G401 (cell line): Measurements from ENCODE around the gene SCN3A. TPM values are rescaled to one million over a fixed set of nuclear protein-coding genes. Genes with fewer than 3 reads are reported as not detected.

Experiments
- DNase-seq: peaks from one replicate; pipeline ENCODE4 v3.0.0-alpha.2; 2015; ENCODE audit warnings: low spot score
- in situ Hi-C: cut with HindIII; loops from 2 replicates; pipeline ENCODE4 v1.10.0; 2016; ENCODE audit warnings: low sequenced_read_pairs, mixed read lengths
- total RNA-seq: library from RNA; depleted of rRNA; stranded (reverse); fragments of >200 nt; shearing (Covaris generic); gene quantifications from 2 replicates; pipeline ENCODE4 v1.2.3, GENCODE V29; 2014

The SCN3A gene
- total RNA-seq, 1 experiment from 2014 or later, result not detected

DNA sequence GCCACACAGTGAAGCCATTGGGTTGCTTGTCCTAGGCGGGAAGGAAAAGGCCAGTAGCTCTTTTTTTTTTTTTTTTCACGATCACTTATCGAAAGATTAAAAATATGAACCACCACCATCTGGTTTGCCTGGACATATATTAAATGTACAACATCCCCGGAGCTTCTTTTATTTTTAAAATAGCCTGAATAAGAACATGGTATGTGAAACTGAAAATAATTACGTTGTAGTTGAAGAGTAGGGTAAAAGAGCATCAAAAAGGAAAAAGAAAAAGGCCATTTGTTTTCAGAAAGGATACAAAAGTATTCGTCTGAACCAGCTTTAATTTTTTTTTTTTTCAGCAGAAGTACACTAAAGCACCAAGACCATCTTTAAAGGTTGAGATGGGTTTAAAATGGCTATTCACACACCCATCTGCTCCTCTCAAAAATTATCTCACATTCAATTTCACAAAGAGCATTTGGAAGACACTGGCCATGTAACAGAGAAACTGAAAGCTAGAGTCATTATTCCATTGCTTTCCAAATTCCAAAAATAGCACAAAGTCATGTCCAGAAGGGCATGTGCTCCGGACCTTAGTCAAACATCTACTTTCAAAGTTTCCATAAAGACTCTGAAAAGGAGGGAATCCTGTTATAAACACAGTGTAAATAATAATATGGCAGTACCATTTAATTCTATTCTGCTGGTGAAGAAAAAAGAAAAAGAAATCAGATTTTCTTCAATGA, 82.9 kb downstream of the SCN3A start:
- DNase-seq, result no peak
- in situ Hi-C loops, result no loop called here

DNA sequence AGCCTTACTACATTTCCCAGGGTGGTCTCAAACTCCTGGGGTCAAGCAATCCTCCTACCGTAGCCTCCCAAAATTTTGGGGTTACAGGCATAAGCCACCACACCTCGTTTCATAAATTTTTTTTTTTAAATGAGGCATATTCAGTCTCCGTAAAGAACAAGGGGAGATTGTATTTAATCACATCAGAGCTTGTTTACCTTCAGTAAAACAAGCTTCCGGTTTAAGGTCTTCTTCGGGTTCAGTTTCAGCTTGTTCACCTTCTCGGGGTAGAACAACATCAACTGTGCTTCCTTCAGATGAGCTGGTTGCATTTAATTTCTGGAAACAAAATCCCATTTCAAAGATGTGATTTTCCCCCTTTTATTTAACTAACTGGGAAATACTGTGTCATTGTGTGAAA, 88.6 kb downstream of the SCN3A start:
- in situ Hi-C loops, result no loop called here

GRCh38 chr2:165114346-165114939, 89.4 kb downstream of the SCN3A start:
- DNase-seq, result no peak

More for the DNA sequence above, 88.6 kb downstream of the SCN3A start:
- DNase-seq, result no peak

GRCh38 chr2:165113414-165113813, 90.4 kb downstream of the SCN3A start:
- no peak for DNase-seq
- in situ Hi-C loops, result no loop called here

More at GRCh38 chr2:165114346-165114939, 89.4 kb downstream of the SCN3A start:
- in situ Hi-C loops, result no loop called here

DNA sequence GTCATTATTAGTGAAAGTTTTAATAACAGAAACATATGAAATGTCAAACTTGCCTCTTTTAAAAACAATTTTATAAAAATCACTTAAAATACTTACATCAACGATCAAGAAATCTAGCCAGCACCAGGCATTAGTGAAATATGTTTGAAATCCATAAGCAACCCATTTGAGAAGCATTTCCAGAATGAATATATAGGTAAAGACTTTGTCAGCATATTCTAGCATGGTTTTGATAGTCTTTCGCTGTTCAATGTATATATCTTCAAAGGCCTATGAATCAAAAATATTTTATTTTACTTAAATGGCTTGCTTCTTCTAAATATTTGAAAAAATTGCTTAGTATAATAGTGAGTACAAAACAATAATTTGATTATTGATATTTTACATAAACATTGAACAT, 91.1 kb downstream of the SCN3A start:
- in situ Hi-C loops, result no loop called here
- no peak for DNase-seq

DNA sequence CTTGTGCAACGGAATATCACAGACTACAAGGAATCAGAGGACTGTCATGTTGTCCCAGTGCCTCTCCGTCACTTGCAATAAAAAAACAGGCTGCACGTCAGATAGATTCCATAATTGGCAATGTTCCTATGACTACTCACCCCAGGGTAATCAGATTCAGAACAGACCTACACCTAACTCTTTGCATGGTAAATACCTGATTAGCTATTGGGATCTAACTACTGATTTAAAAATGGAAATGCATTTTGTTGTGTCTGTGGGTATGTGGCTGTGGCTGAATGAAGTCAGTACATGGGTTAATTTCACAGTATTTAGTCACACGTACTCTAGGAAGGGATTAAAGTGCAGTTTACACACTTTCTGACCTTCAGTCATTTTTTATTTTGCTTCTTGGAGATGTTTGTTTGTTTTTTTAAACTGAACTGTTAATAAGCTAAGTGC, 91.7 kb downstream of the SCN3A start:
- in situ Hi-C loops, result no loop called here
- no peak for DNase-seq

DNA sequence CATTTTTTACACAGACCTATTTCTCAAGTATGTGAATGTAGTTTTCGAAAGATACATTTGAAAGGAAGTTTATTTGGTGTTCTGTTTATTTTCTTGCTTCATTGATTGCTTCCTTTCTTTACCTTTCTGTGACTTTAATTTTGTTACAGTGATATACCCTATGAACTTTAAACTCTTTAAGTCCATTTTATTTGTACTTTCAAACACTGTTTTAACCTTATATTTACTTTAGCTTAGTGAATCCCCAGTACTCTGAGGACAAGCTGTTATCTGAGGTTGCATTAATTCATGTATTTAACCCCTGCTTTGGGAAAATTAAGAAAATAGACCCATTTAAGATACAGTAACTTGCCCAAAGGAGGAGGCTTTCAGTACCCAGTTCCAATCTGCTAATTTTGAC, 93.5 kb downstream of the SCN3A start:
- in situ Hi-C loops, result no loop called here

GRCh38 chr2:165109915-165110314, 93.9 kb downstream of the SCN3A start:
- in situ Hi-C loops, result no loop called here
- DNase-seq, result no peak

More for the DNA sequence above, 93.5 kb downstream of the SCN3A start:
- DNase-seq, result no peak

- in situ Hi-C loops, result no loop called here
Observed at GRCh38 chr2:165105926-165106325, 97.9 kb downstream of the SCN3A start.

DNA sequence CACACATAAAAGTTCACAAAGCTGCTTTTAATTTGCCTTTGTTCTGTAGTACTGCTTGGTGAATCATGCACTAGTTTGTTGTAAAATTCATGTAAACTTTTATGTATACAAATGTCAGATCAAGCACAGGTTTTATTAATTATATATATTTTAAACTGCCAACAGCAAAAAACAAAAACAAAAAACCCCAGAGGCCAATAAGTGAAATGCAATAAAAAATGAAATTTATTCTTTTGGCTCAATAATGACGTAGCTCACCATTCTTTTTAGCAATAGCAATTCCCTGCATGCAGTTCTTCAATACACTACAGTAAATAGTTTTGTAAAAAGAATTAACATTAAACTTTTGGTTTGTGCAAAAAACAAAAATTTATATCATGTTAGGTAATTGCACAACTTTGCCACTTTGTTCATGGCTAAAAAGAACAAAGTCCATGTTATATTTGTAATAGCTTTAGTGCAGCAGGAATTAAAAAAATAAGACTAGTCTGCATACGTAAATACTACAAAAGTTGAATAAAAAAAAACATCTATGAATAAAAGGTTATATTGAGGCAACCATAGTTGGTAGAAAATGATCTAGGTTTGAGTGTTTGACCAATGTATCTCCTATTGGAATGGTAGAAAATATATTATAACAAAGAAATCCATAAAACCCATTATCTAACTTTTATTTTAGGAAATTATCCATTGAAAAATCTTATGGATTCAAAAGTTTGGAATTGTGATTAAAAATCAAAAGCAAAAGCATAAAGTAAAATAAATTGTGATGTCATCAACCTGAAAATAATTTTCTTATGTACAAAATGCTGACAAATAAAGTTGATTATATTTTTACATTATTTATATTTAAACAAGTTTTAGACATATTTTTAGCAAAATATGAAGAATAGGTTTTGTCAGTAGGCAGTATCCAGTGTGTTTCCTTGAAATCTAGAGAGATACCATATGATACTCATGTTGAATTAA, 115.6 kb downstream of the SCN3A start:
- in situ Hi-C loops, result no loop called here
- no peak for DNase-seq

More at GRCh38 chr2:165105926-165106325, 97.9 kb downstream of the SCN3A start:
- no peak for DNase-seq

GRCh38 chr2:165086337-165086736, 117.5 kb downstream of the SCN3A start:
- in situ Hi-C loops, result no loop called here
- DNase-seq, result no peak

DNA sequence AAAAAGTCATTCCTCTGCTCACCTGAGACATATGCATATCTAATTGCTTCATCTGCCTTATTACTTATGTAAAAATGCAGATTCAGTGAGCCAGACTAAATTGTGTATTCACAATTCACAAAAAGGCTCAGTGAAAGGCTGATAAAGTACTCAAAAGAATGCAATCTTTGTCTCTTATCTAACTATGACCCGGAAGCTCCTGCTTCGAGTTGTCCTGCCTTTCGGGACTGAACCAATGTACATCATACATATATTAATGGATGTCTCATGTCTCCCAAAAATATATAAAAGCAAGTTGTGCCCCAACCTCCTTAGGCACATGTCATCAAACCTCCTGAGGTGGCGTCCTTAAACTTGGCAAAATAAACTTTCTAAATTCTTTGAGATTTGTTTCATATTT, 120.5 kb downstream of the SCN3A start:
- in situ Hi-C loops, result no loop called here
- no peak for DNase-seq

GRCh38 chr2:165082479-165082878, 121.4 kb downstream of the SCN3A start:
- no peak for DNase-seq
- in situ Hi-C loops, result no loop called here

- in situ Hi-C loops, result no loop called here
- no peak for DNase-seq
Observed at GRCh38 chr2:165081276-165081675, 122.6 kb downstream of the SCN3A start.

DNA sequence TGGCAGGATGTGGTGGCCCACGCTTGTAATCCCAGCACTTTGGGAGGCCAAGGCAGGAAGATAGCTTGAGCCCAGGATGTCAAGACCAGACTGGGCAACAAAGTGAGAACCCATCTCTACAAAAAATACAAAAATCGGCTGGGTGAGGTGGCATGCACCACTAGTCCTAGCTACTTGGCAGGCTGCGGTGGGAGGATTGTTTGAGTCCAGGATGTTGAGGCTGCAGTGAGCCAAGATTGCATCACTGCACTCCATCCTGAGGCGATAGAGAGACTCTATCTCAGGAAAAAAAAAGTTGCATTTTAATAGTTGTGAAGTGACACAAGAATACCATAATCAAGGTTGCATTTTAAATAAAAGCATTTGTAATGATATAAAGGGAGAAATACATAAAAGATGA, 124.4 kb downstream of the SCN3A start:
- in situ Hi-C loops, result no loop called here
- DNase-seq, result no peak

DNA sequence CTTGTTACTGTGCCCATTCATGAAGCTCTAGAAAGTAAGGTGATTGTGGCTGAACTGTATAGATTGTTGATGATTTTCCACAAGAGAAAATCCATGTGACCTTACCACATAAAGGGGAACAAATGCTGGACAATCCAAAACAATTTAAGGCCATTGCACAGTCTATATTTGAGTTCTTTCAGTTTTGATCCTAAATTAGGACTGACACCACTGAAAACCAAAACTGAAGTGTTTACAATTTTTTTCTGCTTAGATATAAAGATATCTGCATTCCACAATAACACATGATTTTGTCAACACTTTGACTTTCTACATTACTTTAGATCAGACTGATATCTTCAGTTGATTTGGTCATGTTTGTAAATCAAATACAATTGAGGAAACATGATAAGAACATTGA, 124.9 kb downstream of the SCN3A start:
- in situ Hi-C loops, result no loop called here
- no peak for DNase-seq

DNA sequence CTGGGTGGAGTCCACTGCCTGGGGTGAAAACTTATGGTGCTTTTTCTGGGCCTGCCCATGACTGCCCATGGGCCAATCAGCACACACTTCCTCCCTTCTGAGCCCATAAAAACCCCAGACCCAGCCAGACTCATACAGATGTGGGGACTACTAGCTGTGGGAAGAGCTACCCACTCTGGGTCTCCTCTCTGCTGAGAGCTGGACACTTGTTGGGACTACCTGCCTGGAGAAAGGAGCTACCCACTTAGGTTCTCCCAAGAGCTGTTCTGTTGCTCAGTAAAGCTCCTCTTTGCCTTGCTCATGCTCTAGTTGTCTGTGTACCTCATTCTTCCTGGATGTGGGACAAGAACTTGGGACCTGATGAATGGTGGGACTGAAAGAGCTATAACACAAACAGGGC, 129.0 kb downstream of the SCN3A start:
- DNase-seq, result no peak
- in situ Hi-C loops, result no loop called here

DNA sequence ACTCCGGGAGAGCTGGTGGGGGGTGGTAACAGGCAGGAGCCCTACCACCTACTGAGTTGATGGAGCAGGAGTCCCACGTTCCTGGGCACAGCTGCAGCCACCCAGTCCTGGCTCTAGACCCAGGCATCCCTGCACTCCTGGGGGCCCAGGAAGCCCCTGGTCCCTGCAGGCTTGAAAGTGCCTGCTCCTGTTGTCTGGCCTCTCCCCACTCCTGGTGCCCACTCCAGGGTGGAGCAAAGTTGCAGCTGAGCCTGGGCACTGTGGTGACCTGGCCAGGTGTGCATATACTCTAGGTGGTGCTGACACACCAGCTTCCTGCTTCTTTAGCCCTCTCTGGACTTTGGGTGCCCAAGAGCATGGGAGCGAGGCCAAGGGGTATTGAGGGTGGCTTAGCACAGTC, 129.5 kb downstream of the SCN3A start:
- DNase-seq, result no peak
- in situ Hi-C loops, result no loop called here

DNA sequence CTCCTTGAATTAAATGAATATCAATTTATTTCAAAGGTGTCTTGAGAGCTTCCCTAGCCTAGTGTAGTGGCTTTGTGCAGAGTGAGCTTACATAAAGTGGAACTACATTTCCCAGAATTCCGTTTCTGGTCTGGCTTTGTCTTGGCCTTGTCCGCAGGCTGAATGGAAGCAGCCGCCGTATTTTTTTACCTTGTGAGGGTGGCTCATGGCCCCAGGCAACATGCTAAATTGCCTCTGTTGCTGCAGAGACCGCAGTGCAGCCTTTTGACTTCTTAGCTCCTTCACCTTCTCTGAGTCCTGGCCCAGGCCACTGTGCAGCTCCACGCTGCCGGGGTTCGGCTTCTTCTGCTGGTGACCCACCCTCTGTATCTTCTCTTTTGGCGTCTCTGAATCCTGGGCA, 133.8 kb downstream of the SCN3A start:
- no peak for DNase-seq
- in situ Hi-C loops, result no loop called here

DNA sequence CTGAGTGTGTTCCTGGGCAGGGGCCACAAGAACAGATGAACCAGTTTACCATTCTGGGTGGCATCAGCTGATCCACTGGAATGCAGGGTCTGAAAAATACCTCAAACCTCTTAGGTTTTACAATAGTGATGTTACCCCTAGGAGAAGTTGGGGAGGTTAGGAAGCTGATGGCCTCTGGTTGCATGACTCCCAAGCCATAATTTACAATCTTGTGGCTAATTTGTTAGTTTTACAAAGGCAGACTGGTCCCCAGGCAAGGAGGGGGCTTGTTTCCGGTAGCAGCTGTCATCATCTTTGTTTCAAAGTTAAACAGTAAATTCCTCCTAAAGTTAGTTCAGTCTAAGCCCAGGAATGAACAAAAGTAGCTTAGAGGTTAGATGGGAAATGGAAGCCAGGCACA, 134.7 kb downstream of the SCN3A start:
- in situ Hi-C loops, result no loop called here

More for the DNA sequence above, 134.7 kb downstream of the SCN3A start:
- DNase-seq, result no peak
